Measurements from ENCODE around the gene FLT3LG.
A peak's percentile ranks its signal among the peaks of the same experiment; 100 is the strongest.
"Not testable (repeated sequence)": the region's sequence is repeated elsewhere in the genome, so short reads cannot be mapped to it uniquely, and the experiment has no call there.

Gene FLT3LG

DNA sequence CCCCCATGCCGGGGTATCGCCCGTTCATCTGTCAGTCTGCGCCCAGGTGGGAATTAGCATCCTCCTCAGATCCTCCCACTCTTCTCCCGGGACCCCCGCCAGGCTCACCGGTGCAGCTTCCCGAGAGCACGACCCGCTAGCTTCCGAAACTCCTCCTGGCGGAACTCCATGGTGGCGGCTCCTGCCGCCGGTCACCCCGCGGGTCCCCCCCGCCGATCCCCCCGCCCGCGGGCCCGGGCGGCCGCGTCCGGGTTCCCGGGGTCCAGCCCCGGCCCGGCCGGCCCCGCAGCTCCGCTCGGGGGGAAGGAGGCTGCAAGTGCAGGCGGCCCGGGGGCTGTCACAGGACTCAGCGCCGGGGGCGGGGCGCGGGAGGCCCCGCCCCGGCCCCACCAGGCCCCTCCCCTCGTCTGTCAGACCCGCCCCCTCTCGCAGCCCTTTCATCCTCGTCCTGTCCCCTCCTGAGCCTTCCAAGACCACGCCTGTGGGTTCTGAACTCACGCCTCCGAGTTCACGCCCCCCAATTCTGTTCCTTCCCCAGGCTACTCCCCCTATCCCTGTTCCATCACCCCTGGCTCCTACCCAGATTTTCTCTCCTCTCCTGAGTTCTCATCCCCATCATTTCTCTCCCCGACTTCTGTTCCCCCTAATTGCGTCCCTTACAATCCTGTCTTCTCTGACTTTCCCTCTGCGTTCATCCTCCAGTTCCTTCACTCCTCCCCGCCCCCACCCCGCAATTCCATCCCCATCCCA lies 32.6 kb upstream of the FLT3LG start, which contains the start of gene SLC17A7:
Gene SLC17A7 (minus strand): TSS at position 318 of the 750 bp plus-strand sequence. CDS start 148 bp downstream, at position 170.
- peak in 5 of 6 experiments; percentile 19 to 47 (median 25) for DNase-seq

DNA sequence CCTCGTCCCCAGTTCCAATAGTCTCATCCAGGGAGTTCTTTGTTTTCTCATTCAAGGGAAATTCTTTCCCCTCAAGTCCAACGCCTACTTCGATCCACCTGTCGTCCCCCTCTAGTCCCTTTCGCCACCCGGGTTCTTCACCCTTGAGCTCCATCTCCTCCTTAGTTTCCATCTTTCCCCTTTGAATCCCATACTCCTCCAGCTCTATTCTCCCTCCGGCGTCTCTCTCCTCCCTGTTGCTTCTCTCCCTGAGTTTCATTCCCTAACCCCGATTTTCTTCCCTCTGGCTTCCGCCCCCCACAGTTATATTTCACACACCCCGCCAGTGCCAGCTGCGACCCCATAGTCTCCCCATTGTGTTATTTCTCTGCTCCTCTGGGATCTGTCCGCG lies 32.1 kb upstream of the FLT3LG start:
- peak in 1 of 6 experiments; percentile 38 for DNase-seq

DNA sequence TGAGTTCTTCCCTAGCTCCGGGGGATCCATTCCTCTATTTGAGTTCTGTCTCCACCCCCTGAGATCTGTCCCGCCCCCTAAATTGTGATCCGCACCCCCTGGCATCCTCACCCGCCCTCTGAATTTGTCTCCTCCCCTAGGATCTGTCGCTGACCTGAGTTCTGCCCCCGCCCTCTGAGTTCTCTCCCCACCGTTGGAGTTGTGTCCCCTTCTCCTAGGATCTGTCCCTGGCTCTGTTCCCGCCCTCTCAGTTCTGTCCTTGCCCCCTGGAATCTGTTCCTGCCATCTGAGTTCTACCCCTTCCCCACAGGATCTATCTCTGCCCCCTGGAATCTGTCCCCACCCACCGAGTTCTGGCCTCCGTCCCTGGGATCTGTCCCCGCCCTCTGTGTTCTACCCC lies 31.7 kb upstream of the FLT3LG start:
- DNase-seq, result peak in 1 of 6 experiments; percentile 38

DNA sequence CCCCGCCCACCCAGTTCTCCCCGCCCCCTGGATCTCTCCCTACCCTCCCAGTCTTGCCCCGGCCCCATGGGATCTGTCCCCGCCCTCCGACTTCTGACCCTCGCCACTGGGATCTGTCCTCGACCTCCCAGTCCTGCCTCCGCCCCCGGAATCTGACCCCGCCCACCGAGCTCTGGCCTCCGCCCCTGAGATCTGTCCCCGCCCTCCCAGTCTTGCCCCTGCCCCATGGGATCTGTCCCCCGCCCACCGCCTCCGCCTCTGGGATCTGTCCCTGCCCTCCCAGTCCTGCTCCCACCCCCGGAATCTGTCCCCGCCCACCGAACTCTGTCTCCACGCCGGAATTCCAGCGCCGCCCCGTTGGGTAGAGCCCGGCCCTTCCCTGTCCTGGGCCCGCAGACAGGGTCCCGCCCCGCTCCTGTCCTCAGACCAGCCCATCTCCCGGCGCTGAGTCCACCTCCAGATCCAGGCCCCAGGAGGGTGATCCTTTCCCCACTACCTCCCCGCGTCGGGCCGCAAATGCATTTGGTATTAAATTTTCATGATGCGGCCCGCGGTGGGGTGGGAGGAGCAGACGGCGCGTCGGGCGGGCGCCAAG lies 31.1 kb upstream of the FLT3LG start:
- DNase-seq, result peak in 4 of 6 experiments; percentile 17 to 59 (median 41)

DNA sequence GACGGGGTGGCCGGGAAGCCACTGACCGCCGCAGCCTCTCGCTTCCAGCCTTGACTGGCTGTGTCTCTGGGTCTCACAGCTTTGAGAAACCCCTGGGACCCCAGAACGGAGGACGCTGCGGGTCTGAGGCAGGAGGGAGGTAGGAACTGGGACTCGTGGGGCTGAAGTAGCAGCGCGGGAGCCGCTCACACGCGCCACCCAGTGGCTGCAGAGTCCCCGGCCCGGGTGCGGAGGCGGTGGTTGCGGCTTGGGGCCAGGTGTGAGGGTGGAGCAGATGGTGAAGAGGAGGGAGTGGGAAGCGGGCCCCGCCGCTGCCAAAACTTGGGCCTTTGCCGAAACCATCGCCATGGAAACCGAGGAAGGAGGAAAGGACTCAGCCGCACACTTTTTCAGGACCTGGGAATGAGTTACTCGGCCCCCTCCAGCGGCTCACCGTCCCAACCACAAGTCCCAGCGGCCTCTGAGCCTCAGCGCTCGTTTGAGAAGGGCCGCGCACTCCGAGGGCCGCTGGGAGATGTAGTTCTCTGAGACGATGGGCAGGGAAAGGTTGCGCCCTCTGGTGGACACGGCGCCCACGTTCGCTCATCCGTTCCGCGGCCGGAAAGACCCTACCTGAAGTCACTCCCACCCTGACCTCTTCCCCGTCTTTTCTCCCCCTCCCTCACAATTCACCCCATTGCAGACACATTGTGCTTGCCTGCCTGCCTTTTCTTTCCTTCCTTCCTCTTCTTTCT lies 30.5 kb upstream of the FLT3LG start:
- peak; percentile 87 to 99 (median 94) for DNase-seq

DNA sequence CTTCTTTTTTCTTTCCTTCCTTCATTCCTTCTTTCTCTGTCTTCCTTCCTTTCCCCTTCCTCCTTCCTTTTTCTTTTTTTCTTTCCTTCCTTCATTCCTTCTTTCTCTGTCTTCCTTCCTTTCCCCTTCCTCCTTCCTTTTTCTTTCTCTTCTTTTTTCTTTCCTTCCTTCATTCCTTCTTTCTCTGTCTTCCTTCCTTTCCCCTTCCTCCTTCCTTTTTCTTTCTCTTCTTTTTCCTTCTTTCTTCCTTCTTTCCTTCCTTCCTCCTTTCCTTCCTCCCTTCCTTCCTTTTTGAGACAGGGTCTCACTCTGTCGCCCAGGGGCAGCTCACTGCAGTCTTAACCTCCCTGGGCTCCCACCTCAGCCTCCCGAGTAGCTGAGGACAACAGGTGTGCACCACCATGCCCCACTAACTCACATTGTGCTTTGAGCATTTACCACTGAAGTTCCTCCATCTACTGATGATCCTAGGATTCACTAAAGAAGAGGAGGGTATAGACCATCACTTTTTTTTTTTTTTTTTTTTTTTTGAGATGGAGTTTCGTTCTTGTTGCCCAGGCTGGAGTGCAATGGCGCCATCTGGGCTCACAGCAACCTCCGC lies 29.8 kb upstream of the FLT3LG start:
- DNase-seq, result not testable (repeated sequence)

DNA sequence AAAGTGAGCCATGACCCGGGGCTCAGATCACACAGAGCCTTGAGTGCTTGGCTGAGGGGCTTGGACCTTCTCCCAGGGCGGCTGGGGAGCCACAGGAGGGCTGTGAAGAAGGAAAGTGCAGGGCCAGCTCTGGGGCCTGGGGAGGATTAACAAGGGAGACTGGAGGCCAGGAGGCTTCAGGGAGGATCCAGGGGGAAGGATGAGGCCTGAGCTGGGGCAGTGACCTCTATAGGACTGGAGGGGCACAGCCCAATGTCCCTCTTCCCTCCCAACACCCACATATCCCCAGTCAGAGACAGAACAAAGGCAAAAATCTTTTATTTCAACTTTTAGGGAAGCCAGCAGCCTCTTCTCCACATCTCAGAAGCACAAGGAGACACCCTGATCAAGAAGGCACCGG lies 28.0 kb upstream of the FLT3LG start:
- DNase-seq, result no peak

DNA sequence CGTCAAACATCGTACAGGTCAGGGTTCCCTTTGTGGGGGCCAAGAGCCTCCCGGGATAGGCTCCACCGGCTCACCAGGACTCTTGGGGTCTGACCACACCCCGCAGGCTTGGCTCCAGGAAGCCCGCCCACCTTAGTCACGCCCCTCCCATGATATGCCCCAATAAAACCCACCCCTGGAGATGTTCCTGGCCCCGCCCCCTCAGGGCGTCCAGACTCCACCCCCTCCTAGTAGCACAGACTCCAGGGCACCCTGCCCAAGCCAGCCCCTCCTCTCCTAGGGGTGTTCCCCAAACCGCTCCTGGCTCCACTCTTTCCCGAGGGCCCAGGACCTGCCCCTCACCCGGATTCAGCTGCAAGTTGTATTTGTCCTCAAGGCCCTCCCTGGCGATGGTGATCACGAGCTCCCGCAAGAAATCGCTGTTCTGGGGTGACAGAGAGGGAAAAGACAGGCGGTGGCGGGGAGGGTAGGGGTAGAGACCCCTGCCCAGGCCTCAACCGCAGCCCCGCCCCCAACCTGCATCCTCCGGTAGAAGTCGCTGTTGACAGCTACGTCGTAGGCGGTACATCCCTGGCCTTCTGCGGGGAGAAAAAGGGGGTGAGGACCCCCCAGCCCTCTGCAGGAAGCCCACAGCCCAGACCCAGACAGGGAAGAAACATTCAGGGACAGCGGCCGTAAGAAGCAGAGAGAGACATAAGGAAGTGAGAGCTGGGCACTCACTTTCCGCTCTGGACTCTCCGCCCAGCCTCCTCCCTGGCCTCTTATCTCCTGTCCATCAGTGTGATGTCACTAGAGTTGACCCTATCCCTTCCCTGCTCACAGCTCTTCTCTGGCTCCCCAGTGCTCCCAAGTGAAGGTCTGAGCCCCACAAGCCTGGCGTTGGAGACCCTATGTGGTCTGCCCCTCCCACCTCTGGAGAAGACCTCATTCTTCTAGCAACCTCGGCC lies 26.3 kb upstream of the FLT3LG start:
- DNase-seq, result no peak

DNA sequence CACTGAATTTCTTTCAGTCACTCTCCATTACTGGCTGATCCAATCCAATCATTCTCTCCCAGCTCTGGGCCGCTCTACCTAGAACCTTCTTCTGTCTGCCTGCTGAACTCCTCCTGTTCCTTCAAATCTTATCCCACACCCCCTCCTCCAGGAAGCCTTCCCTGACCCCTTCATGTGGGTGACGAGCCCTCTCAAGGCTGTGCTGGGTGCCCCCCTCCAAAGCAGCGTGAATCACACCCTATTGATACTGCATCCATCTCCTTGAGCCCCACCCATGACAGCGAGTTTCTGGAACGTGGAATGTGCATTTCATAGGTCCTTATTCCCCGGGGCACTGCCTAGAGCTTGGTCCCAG lies 25.6 kb upstream of the FLT3LG start:
- no peak for DNase-seq

DNA sequence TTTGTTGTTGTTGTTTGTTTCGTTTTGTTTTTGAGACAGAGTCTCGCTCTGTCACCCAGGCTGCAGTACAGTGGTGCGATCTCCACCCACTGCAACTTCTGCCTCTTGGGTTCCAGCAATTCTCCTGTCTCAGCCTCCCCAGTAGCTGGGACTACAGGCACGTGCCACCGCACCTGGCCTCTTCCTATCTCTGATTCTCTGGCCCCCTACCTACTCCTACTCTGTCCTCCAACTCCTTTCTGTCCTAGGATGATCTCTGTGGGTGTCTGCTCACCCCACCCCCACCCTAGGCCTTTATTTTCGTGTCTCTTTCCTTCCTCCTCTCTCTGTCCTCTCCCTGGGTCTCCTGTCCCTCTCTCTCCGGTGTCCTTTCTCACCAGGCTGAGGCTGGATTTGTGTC lies 23.6 kb upstream of the FLT3LG start:
- DNase-seq, result no peak

DNA sequence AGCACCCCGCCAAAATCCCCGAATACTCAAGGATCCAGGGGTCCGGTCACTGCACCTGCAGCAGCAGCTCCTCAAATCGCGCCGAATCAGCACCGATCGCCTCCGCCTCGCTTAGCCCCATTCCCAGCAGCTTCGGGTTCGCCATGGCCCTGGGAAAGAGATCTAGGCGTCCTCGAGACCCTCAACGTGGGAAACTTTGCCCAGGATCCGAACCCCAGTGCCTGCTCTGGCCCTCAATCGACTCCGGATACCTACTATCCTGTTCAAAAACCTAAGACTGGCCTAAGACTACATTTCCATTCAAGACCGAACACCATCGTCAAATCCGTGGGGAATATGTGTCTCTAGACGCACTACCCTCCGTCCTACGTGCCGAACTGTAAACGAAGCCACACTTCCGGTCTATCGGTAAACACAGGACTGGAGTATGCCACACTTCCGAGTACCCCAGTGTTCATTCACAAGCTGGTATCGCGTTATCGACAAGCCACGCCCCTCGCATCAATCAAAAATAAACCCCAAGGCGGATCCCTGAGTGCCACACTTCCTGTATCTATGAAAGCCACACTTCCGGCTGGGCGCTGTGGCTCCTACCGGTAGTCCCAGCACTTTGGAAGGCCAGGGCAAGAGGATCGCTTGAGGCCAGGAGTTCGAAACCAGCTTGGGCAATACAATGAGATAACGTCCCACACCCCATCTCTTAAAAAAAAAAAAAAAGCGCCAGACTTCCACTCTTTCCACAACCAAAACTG lies 22.4 kb upstream of the FLT3LG start, which contains the start of gene PIH1D1:
Gene PIH1D1 (minus strand): TSS at position 385 of the 752 bp plus-strand sequence. CDS start 240 bp downstream, at position 145.
- DNase-seq, result peak; percentile 76 to 95 (median 93)

DNA sequence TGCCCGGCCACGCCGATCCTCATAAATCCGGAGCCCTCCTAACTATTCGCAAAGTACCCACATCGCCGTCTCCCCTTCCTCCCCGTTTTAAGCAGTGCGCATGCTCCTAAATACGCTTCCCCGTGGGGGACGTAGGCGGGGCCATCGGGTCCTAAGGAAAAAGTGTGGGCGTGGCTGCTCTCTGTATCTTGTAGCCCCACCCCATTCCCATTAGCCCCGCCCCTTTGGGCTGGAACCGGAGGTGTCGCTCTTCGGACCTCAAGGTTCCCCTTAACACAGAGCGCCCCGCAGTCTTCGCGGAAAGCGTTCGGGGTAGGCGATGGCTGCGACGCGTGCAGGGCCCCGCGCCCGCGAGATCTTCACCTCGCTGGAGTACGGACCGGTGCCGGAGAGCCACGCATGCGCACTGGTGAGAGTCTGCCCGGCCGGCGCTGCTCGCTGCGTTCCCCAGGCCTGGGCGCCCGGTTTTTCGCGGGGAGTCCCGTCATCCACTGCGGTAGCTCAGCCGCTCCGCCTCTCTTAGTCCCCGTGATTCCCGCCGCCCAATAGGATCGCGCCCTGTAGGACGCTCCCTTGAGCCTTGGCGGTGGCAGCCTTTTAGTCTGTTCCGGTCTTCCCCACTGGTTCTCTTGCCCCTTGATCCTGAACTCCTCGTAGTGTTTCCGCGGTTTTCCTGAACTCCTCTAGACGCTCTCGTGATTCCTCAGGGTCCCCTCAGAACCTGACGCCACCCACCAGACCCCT lies 20.8 kb upstream of the FLT3LG start, which contains the start of gene ALDH16A1:
Gene ALDH16A1 (plus strand): TSS at position 213 of the 744 bp plus-strand sequence. CDS start 107 bp downstream, at position 320.
- DNase-seq, result peak; percentile 94 to 99 (median 98)

DNA sequence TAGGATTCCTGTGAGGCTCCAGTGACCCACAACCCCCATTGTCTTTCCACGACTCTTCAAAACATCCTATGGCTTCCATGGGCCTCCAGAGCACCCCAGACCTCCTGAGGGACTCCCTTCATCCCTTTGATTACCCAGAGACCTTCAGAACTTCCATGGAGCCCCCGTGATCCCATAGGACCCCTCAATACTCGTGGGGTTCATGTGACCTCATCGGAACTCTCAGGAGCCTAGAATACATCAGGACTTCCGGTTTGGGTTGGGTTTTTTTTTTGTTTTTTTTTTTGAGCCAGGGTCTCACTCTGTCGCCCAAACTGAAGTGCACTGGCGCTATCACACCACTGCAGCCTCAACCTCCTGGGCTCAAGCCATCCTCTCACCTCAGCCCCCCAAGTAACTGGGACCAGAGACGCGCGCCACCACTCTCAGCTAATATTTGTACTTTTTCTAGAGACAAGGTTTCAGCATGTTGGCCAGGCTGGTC lies 20.2 kb upstream of the FLT3LG start:
- no peak for DNase-seq

DNA sequence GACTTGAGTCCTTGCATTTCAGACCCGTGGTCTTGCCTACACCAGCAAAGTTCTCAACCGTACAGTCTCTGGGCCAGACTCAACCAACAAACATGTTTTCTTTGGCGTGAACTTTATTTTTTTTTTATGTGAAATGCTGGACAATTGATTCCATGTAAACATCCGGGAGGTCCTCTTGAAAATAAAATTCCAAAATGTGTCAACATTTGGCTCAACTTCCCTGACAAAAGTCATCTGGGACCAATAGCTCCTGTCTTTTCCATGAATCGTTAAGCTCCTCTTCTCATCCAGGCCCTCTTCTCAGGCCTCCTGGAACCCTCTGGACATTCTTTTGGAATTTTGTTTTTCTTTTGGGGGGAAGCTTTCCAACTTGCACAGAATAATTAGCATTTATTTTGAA lies 18.2 kb upstream of the FLT3LG start:
- DNase-seq, result no peak

DNA sequence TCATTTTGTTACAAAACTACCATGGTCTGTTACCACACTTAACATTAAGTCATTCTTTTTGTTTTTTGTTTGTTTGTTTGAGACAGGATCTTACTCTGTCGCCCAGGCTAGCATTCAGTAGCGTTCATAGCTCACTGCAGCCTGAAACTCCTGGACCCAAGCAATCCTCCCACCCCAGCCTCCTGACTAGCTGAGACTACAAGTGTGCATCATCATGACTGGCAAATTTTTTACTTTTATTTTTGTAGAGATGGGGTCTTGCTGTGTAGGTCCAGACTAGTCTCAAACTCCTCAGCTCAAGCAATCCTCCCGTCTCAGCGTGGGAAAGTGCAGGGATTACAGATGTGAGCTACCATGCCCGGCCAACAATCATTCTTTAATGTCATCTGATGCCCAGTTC lies 17.7 kb upstream of the FLT3LG start:
- DNase-seq, result no peak

DNA sequence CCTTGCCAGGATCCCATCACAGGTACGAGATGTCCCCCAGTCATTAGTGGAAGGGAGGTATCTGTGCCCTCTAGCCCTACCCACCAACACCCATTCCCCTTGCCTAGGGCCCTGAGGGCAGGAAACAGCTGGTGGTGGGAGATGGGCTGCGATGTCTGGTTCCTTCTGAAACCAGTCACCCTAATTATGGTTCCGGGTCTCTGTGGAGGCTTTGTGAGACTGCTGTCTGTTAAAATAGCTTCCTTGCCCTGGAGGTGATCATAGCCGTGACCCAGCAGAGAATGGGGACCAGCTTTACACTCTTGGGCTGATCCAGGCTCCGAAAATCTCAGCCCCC lies 15.5 kb upstream of the FLT3LG start:
- no peak for DNase-seq

DNA sequence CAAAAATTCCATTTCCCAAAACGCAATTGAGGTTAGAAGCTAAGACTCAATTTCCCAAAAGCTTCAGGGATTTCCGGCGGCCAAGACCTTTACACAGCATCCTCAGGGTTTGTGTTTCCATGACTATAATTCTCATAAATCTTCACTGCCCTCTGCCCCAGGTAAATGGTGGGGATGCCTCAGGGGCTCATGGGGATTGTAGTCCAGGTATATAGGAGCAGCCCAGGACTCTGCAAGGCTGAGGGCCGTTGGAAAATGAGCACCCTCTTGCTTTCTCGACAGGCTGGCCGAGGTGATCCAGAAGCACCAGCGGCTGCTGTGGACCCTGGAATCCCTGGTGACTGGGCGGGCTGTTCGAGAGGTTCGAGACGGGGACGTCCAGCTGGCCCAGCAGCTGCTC lies 14.6 kb upstream of the FLT3LG start:
- DNase-seq, result no peak

DNA sequence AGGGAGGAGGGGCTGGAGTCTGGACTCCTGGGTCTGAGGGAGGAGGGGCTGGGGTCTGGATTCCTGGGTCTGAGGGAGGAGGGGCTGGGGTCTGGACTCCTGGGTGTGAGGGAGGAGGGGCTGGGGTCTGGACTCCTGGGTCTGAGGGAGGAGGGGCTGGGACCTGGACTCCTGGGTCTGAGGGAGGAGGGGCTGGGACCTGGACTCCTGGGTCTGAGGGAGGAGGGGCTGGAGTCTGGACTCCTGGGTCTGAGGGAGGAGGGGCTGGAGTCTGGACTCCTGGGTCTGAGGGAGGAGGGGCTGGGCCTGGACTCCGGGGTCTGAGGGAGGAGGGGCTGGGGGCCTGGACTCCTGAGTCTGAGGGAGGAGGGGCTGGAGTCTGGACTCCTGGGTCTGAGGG lies 12.9 kb upstream of the FLT3LG start:
- not testable (repeated sequence) for DNase-seq

DNA sequence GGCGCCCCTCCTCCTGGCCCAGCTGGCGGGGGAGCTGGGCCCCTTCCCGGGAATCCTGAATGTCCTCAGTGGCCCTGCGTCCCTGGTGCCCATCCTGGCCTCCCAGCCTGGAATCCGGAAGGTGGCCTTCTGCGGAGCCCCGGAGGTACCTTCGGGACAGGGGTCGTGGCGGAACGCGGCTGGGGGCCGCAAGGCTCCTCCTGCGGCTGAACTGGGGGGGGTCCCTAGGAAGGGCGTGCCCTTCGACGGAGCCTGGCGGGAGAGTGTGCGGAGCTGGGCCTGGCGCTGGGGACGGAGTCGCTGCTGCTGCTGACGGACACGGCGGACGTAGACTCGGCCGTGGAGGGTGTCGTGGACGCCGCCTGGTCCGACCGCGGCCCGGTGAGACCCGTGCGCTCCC lies 12.4 kb upstream of the FLT3LG start:
- DNase-seq, result no peak

DNA sequence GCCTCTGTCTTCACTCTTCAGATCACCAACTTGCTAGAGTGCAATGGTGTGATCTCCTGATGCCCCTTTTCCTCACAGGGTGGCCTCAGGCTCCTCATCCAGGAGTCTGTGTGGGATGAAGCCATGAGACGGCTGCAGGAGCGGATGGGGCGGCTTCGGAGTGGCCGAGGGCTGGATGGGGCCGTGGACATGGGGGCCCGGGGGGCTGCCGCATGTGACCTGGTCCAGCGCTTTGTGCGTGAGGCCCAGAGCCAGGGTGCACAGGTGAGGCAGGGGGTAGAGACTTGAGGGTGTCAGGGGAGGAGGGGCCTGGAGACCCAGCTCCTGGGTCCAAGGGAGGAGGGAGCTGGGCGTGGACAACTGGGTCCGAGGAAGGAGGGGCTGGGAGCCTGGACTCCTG lies 11.5 kb upstream of the FLT3LG start:
- no peak for DNase-seq

All from stimulated activated naive CD4-positive, alpha-beta T cell (primary cell).